Activated T-helper 17 cell treated with anti-CD3 and anti-CD28 coated beads, Interleukin-2, amount 50 U/mL, for 72 hours (primary cell): ENCODE measurements around the gene TCAIM. TPM values are rescaled to one million over a fixed set of nuclear protein-coding genes. Genes with fewer than 3 reads are reported as not detected.
"Not testable (repeated sequence)": the region's sequence is repeated elsewhere in the genome, so short reads cannot be mapped to it uniquely, and the experiment has no call there.

ENCODE experiments used
- ATAC-seq: fragments of 150-1000 bp; cut with Tn5 transposase; replicated peaks from 2 replicates; pipeline ENCODE4 v1.10.0; 2021; ENCODE audit warnings: mild to moderate bottlenecking, moderate library complexity
- H3K27ac Mint-ChIP-seq: one replicate; pipeline ENCODE4 v1.8.0; 2022; ENCODE audit warnings: mixed read lengths
- H3K27me3 Mint-ChIP-seq: one replicate; pipeline ENCODE4 v1.8.0; 2022; ENCODE audit warnings: mixed read lengths
- H3K36me3 Mint-ChIP-seq: one replicate; pipeline ENCODE4 v1.8.0; 2022; ENCODE audit warnings: low read depth, mild to moderate bottlenecking, mixed read lengths
- H3K4me1 Mint-ChIP-seq: one replicate; pipeline ENCODE4 v1.8.0; 2022; ENCODE audit warnings: mixed read lengths
- H3K4me3 Mint-ChIP-seq: one replicate; pipeline ENCODE4 v1.8.0; 2022; ENCODE audit warnings: mild to moderate bottlenecking, mixed read lengths
- H3K9me3 Mint-ChIP-seq: one replicate; pipeline ENCODE4 v1.8.0; 2022; ENCODE audit warnings: mixed read lengths
- total RNA-seq, 2 donors: library from RNA; stranded (reverse); gene quantifications; one replicate each; pipeline ENCODE4 v1.2.3, GENCODE V29; 2022

Gene TCAIM
- total RNA-seq, 2 donors from 2014 or later, result 20.5 to 21.5 TPM

DNA sequence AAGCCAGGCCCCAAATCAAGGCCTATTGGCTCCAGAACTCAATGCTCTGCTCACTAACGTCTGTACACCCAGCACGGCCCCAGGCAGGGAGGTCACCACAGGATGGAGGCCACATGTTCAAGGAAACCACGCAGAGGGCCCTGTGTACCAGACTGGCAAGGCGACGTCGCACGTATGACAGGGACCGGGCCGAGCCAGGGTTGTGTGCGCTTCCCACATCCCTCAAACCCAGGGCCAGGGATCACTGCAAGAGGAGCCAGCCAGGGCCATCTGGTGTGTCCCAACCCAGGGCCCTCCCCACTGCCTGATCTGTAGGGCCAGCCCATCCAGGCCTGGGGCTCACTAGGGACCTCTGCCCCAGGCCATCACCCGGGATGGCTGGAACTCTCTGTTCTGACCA lies 76.9 kb downstream of the TCAIM start:
- ATAC-seq, result no peak
- H3K4me3 Mint-ChIP-seq, result no peak overlapping the region
- H3K27me3 Mint-ChIP-seq, result no peaks in the 10 kb centered on the region
- H3K36me3 Mint-ChIP-seq, result no peaks in the 10 kb centered on the region
- no peaks in the 10 kb centered on the region for H3K9me3 Mint-ChIP-seq
- no peak overlapping the region for H3K27ac Mint-ChIP-seq
- H3K4me1 Mint-ChIP-seq, result no peaks in the 10 kb centered on the region

DNA sequence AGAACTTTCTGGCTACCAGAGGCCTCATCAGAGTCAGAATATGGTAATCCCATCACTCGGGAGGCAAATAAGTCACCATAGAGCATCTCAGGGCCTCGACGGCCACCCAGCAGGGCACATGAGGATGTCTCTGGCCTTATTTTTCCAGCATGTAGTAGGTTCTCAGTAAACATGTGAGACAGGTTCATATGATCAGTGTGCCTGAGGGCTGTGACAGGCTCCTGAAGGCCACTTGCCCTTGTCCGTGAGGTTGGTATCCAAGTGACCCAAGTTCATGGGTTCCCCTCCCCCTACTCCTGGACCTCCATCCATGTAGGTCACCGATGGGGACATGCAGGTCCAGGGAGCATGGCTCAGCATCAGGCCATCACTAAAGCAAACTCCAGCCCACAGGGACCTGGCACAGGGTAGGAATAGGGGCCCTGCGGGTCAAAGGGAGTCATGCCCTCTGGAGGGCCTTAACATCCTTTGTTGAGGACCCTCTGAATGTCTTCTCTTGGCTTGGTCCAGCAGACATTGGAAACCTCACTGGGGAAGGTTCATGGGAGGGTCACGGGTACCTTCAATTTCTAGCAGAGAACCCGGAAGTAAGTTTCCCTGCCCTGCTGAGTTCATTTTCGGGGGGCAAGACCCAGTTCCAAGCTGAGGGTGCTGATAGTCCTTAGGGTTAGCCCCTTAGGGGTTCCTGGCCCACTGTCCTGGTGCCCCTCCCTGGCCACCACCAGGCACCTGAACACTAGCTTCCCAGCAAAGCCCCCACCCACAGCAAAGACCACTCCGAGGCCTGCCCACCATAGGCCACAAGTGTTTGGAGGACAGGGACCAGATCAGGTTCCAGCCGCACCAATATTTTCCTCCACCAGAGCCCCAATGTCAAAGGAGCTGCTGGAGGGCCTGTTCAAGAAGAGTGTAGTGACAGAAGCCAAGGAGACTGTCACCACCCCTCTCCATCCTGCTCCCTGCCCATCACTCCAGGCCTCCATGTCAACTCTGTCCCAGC lies 77.8 kb downstream of the TCAIM start:
- no peaks in the 10 kb centered on the region for H3K9me3 Mint-ChIP-seq
- no peak overlapping the region for H3K4me3 Mint-ChIP-seq
- no peak overlapping the region for H3K27ac Mint-ChIP-seq
- no peaks in the 10 kb centered on the region for H3K36me3 Mint-ChIP-seq
- no peaks in the 10 kb centered on the region for H3K27me3 Mint-ChIP-seq
- no peak for ATAC-seq
- no peaks in the 10 kb centered on the region for H3K4me1 Mint-ChIP-seq

DNA sequence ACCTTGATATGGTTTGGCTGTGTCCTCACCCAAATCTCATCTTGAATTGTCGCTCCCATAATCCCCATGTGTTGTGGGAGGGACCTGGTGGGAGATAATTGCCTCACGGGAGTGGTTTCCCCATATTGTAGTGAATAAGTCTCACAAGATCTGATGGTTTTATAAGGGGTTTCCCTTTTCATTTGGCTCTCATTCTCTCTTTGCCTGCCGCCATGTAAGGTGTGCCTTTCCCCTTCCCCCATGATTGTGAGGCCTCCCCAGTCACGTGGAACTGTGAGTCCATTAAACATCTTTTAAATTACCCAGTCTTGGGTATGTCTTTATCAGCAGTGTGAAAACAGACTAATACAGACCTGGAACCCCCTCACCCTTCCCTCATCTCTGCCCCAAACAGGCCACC lies 79.6 kb downstream of the TCAIM start:
- not testable (repeated sequence) for H3K27me3 Mint-ChIP-seq, H3K36me3 Mint-ChIP-seq, ATAC-seq, H3K9me3 Mint-ChIP-seq, H3K4me1 Mint-ChIP-seq, H3K4me3 Mint-ChIP-seq, H3K27ac Mint-ChIP-seq

DNA sequence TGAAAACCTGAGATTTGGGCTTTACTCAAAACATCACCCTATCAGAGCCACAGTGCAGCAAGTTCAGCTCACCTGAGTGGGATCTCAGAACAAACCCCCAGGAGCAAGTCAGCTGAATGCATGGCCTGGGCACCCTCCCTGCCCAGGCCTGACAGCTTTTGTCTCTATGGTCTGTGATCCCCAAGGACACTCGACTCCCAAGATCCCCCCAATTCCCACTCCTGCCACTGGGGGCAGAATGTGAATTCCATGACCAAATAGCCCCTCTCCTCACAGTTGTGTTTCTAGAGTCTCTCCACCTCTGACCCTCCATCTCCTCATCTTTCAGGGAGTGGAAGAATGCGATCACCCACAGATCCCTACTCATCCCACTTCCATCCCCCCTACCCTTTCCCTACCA lies 80.0 kb downstream of the TCAIM start:
- Mint-ChIP-seq H3K36me3 (no peaks in the 10 kb centered on the region), H3K27ac (no peak overlapping the region), H3K4me1 (no peaks in the 10 kb centered on the region), H3K9me3 (no peaks in the 10 kb centered on the region), H3K27me3 (no peaks in the 10 kb centered on the region), H3K4me3 (no peak overlapping the region)
- no peak for ATAC-seq

DNA sequence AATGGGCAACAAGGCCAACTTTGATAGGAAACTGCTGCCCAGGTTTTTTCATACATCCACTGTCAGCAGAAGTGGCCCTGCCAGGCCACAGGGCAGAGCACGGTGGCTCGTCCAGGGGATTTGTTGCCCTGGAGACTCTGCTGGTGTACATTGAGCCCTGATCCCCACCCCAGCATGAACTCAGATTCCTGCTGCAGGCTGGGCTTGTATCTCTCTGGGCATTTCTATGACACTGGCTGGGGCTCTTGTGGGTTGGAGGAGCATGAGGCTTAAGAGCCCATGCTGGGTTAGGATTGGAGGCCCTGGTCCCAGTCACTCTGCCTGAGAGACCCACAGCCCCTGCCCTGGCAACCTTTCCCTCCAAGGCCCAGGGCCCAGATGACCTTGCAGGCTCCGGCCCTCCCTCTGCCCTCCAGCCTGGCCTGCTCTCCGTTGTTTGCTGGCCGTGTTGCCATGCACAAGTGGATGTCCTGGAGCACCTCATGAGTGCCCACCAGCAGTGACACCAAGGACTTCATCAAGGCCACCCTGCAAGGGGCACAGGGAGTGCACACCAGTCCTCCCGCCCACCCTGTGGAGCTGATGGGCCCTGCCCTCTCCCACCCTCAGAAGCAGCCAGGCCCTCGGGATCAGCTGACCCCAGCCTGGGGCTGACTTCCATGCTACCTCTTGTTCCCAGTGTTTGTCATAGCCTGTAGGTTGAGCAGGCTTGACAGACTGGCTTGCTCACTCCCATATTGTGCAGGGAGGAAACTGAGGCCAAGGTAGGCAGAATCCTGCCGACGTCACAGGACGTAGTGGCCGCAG lies 80.8 kb downstream of the TCAIM start:
- Mint-ChIP-seq H3K36me3 (no peaks in the 10 kb centered on the region), H3K27ac (no peak overlapping the region), H3K4me1 (no peaks in the 10 kb centered on the region), H3K4me3 (no peak overlapping the region), H3K9me3 (no peaks in the 10 kb centered on the region), H3K27me3 (no peaks in the 10 kb centered on the region)
- no peak for ATAC-seq

DNA sequence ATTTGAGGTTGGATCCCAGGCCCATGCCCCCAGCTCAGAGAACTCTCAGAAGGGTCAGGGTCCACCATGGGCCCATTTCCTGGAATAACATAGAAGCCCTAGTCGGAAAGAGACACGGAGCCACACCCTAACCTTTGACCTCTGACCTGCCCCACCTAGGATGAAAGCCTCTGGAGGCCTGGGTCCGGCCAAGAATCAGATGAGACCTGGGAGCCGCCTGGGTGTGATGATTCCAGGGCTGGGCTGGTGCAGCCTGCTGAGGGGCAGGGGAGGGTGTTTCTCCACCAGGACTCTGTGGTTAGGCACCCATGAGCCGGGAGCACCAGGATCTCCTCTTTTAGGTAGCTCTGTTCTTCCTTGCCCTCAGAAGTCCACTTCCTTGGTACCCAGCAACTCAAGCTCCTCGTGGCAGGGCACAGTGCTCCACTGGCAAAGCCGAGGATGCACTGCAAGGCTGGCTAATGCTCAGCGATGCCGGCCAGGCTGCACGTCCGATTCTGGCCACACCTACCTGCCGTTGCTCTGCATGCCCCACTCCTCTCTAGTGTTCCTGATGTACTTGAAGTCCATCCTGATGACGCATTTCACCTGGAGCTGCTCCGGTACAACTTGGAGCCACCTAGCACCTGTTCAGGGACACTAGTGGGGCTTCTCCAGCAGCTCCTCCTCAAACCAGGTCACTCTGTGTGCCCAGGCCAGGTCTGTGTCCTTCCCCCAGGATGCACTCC lies 81.5 kb downstream of the TCAIM start:
- no peaks in the 10 kb centered on the region for H3K36me3 Mint-ChIP-seq
- H3K27me3 Mint-ChIP-seq, result peaks cover 4% of the 10 kb centered on the region
- no peak overlapping the region for H3K4me3 Mint-ChIP-seq
- ATAC-seq, result no peak
- no peak overlapping the region for H3K27ac Mint-ChIP-seq
- no peaks in the 10 kb centered on the region for H3K9me3 Mint-ChIP-seq
- no peaks in the 10 kb centered on the region for H3K4me1 Mint-ChIP-seq

DNA sequence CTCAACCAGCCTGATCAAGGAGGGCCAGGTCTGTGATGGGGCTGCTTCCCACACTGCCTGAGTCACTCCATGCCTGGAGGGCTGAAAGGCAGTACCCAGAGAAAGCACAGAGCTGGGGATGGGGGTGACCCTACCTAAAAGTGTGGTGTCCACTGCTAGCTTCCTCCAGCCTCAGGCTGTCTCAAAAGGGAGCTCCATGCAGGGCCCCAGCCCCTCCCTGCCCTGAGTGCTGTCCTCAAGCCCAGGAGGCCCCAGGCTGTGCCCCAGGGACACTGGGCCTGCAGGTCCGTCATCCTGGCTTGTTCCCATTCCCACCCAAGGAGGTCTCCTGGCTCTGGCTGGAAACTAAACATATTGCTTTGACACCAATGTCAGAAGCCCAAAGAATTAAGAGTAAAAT lies 82.1 kb downstream of the TCAIM start:
- no peaks in the 10 kb centered on the region for H3K9me3 Mint-ChIP-seq
- H3K4me1 Mint-ChIP-seq, result no peaks in the 10 kb centered on the region
- H3K27ac Mint-ChIP-seq, result no peak overlapping the region
- H3K36me3 Mint-ChIP-seq, result no peaks in the 10 kb centered on the region
- no peak overlapping the region for H3K4me3 Mint-ChIP-seq
- ATAC-seq, result no peak
- H3K27me3 Mint-ChIP-seq, result peaks cover 4% of the 10 kb centered on the region

DNA sequence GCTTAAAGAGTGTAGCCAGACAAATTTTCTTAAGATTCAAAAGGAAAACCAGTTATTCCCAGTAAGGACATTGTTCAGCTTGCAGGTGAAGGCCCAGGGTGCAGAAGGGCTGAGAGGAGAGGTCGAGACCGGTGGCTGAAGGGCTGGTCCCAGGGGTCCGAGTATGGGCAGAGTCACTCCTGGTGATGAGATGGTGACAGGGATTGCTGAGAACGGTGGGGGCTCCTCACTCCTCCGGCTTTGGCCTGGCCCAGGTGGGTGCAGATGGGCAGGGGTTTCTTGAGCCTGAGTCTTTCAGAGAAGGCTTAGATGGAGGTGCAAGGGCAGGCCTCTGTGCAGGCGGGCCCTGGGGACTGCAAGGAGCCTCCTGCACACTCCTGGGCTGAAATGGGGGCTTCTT lies 82.7 kb downstream of the TCAIM start:
- no peaks in the 10 kb centered on the region for H3K4me1 Mint-ChIP-seq
- H3K4me3 Mint-ChIP-seq, result no peak overlapping the region
- H3K9me3 Mint-ChIP-seq, result no peaks in the 10 kb centered on the region
- peaks cover 4% of the 10 kb centered on the region for H3K27me3 Mint-ChIP-seq
- no peak overlapping the region for H3K27ac Mint-ChIP-seq
- no peak for ATAC-seq
- H3K36me3 Mint-ChIP-seq, result no peaks in the 10 kb centered on the region

DNA sequence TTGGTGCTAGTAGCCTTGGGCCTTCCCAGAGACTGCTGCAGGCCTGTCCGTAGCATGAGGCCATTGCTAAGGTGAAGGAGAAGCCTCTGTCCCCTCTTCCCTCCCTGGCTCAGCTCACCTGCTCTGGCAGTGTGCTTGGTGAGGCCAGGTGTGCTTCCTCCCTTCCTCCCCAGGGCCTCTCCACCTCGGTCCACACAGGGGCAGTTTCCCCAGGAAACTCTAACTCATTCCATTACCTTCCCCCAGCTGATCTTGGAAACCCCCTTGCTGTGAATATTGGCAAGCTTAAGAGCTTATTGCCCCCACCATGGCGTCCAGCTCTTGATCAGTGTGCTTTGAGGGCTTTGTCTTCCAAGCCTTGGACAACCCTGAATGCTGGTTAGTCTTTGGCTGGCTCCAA lies 86.2 kb downstream of the TCAIM start:
- Mint-ChIP-seq H3K27me3 (peaks cover 4% of the 10 kb centered on the region), H3K9me3 (no peaks in the 10 kb centered on the region), H3K36me3 (no peaks in the 10 kb centered on the region), H3K4me1 (no peaks in the 10 kb centered on the region), H3K27ac (no peak overlapping the region), H3K4me3 (no peak overlapping the region)
- no peak for ATAC-seq

DNA sequence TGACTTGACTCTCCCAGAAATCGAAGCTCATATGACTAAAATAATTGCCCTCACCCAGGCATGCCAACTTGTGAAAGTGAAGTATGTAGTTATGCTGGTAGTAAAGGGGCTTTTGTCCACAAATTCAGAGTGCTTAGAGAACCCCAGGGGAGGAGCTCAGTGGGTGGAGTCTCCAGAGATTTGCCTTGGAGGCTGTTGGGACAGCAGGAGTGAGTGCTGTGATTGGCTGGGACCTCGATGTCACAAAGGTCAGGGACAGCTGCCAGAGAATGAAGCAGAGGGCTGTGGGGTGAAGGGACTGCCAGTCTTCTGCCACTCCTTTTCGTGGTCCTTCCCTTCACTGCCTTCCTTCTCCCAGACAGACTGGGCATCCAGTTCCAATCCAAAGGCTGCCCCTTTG lies 89.1 kb downstream of the TCAIM start:
- no peak overlapping the region for H3K27ac Mint-ChIP-seq
- H3K36me3 Mint-ChIP-seq, result no peaks in the 10 kb centered on the region
- H3K4me3 Mint-ChIP-seq, result no peak overlapping the region
- no peaks in the 10 kb centered on the region for H3K9me3 Mint-ChIP-seq
- H3K27me3 Mint-ChIP-seq, result peaks cover 4% of the 10 kb centered on the region
- H3K4me1 Mint-ChIP-seq, result no peaks in the 10 kb centered on the region
- ATAC-seq, result no peak

DNA sequence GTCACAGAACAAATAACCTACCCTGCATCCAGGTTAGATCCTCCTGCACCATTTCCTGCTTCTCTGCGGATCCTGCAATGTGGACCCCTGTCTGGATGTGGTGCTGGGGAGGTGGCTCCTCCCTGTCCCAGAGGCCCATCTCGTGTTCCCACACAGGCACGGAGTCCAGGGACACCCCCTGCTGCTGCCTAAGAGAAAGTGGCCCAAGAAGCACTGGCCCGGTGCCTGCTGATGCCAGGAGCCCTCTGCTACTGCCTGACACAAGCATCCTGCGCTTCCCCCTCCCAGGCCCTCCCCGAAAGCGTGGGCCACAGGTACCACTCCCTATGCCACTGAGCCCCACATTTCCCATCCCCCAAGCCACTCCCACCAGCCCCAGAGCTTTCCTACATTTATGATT lies 90.3 kb downstream of the TCAIM start:
- no peaks in the 10 kb centered on the region for H3K4me1 Mint-ChIP-seq
- H3K9me3 Mint-ChIP-seq, result no peaks in the 10 kb centered on the region
- no peak for ATAC-seq
- no peaks in the 10 kb centered on the region for H3K36me3 Mint-ChIP-seq
- H3K27me3 Mint-ChIP-seq, result peaks cover 4% of the 10 kb centered on the region
- H3K27ac Mint-ChIP-seq, result no peak overlapping the region
- no peak overlapping the region for H3K4me3 Mint-ChIP-seq

DNA sequence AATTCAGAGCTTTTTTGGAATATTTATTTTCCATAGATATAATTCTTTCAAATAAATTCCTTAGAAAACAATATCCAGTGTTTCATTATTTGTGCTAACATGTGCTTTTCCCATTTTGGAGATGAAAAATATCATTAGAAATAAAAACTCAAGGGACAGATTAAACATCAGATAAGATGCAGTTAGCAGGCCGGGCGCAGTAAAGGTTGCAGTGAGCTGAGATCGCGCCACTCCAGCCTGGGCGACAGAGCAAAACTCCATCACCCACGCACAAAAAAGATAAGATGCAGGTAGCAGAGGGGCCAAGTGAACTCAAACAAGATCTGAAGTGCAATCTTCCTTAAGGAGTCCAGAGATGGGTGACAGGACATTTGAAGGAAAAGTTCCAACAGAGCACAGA lies 90.9 kb downstream of the TCAIM start:
- no peak overlapping the region for H3K27ac Mint-ChIP-seq
- H3K36me3 Mint-ChIP-seq, result no peaks in the 10 kb centered on the region
- H3K4me3 Mint-ChIP-seq, result no peak overlapping the region
- H3K27me3 Mint-ChIP-seq, result peaks cover 4% of the 10 kb centered on the region
- ATAC-seq, result no peak
- no peaks in the 10 kb centered on the region for H3K4me1 Mint-ChIP-seq
- H3K9me3 Mint-ChIP-seq, result no peaks in the 10 kb centered on the region

DNA sequence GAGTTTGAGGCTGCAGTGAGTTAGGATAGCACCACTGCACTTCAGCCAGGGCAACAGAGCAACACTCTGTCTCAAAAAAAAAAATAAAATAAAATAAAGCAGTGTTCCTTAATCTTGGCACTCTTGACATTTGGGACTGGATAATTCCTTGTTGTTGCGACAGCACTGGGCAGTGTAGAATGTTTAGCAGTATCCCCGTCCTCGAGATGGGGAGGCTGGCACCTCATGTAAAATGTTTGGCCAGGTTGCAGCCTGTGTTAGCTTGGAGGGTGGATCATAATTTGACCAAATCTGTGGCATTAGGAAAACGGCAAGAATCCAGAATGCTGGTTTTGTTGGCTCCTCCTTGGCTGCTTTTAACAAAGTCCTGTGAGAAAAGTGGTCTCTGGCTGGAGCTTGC lies 91.9 kb downstream of the TCAIM start:
- Mint-ChIP-seq H3K9me3 (no peaks in the 10 kb centered on the region), H3K4me1 (no peaks in the 10 kb centered on the region), H3K4me3 (no peak overlapping the region), H3K36me3 (no peaks in the 10 kb centered on the region), H3K27me3 (no peaks in the 10 kb centered on the region), H3K27ac (no peak overlapping the region)
- no peak for ATAC-seq

DNA sequence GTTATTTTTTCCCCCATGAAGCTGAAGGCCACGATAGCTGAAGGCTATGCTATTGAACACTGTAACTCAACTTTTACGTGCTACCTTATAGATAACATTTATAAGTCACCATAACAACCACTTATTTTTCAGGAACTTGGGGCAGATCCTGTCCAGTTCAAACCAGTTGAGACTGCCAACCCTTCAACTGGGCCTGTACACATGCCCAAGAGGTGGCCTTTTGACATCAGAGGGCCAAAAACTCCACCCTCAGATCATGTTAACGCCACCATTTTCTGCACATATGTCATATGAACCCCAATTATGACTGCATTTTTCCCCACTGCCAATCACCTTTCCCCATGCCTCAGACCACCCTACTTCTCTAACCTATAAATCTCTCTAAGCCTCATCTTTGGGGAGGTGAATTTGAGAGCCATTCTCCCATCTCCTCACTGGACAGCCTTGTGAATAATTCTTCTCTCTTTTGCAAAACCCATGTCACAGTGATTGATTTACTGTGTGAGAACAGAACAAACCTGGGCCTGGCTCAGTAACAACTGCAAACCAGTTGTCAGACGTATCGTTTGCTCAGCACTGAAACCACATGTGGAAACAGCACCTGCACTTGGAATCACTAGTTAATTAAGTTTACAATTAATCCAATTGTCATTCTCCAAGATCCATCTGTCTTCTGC lies 96.4 kb downstream of the TCAIM start:
- no peak overlapping the region for H3K4me3 Mint-ChIP-seq
- no peak for ATAC-seq

More for the DNA sequence above, 96.4 kb downstream of the TCAIM start:
- Mint-ChIP-seq H3K36me3 (no peaks in the 10 kb centered on the region), H3K9me3 (no peaks in the 10 kb centered on the region), H3K27me3 (no peaks in the 10 kb centered on the region), H3K27ac (no peak overlapping the region), H3K4me1 (peaks cover 7% of the 10 kb centered on the region)
